Measurements from ENCODE around the gene PLCXD3.

The PLCXD3 gene

GRCh38 chr5:41402845-41403244 is 107.6 kb downstream of the PLCXD3 start:
- no peak overlapping the region for H3K27ac ChIP-seq
- TF ChIP-seq ZFX (IDR thresholded peaks at IDR 0.05) (no peak), CTCF (conservative IDR thresholded peaks at IDR 0.05) (no peak)

- no peak overlapping the region for H3K27ac ChIP-seq
- TF ChIP-seq ZFX (IDR thresholded peaks at IDR 0.05): no peak
- no peak for TF ChIP-seq CTCF (conservative IDR thresholded peaks at IDR 0.05)
Measured at GRCh38 chr5:41399839-41400238, 110.6 kb downstream of the PLCXD3 start.

- no peak overlapping the region for H3K27ac ChIP-seq
- no peak for TF ChIP-seq ZFX (IDR thresholded peaks at IDR 0.05)
- TF ChIP-seq CTCF (conservative IDR thresholded peaks at IDR 0.05): no peak
Measured at GRCh38 chr5:41392016-41392415, 118.4 kb downstream of the PLCXD3 start.

- no peak for TF ChIP-seq CTCF (conservative IDR thresholded peaks at IDR 0.05)
- TF ChIP-seq ZFX (IDR thresholded peaks at IDR 0.05): no peak
- H3K27ac ChIP-seq: no peak overlapping the region
Measured at GRCh38 chr5:41374631-41375030, 135.8 kb downstream of the PLCXD3 start.

- no peak for TF ChIP-seq ZFX (IDR thresholded peaks at IDR 0.05)
- no peak overlapping the region for H3K27ac ChIP-seq
Measured at GRCh38 chr5:41373230-41373629, 137.2 kb downstream of the PLCXD3 start.

- TF ChIP-seq ZFX (IDR thresholded peaks at IDR 0.05) (no peak), CTCF (conservative IDR thresholded peaks at IDR 0.05) (no peak)
- H3K27ac ChIP-seq: no peak overlapping the region
Measured at GRCh38 chr5:41371738-41372137, 138.7 kb downstream of the PLCXD3 start.

- H3K27ac ChIP-seq: no peak overlapping the region
- TF ChIP-seq CTCF (conservative IDR thresholded peaks at IDR 0.05) (no peak), ZFX (IDR thresholded peaks at IDR 0.05) (no peak)
Measured at GRCh38 chr5:41370482-41370881, 139.9 kb downstream of the PLCXD3 start.

GRCh38 chr5:41369799-41370198 is 140.6 kb downstream of the PLCXD3 start:
- H3K27ac ChIP-seq: no peak overlapping the region
- no peak for TF ChIP-seq CTCF (conservative IDR thresholded peaks at IDR 0.05)
- no peak for TF ChIP-seq ZFX (IDR thresholded peaks at IDR 0.05)

All from C4-2B (cell line).